Endothelial cell of umbilical vein (primary cell): Measurements from ENCODE around the gene MCM3AP. TPM values are rescaled to one million over a fixed set of nuclear protein-coding genes. Genes with fewer than 3 reads are reported as not detected.

Experiments used
- BruUV-seq: library from RNA; stranded (reverse); fragments of 400-500 nt; replicated peaks from 2 replicates; lab custom pipeline; 2021; lab: Mats Ljungman, UMichigan
- CTCF ChIA-PET: fragments of 300-600, 350-600 bp; sonication (Branson Sonifier 250); formaldehyde crosslinking; loops from one replicate; lab custom pipeline; 2021; ENCODE audit warnings: antibody characterized with exemption, inconsistent platforms; lab: Charles Lee
- POLR2A ChIA-PET: fragments of 300-600, 350-600 bp; sonication (Branson Sonifier 250); formaldehyde crosslinking; loops from one replicate; lab custom pipeline; 2021; ENCODE audit warnings: antibody characterized with exemption, inconsistent platforms; lab: Charles Lee
- DNase-seq: peaks from one replicate; pipeline ENCODE4 v3.0.0-alpha.2; 2011; ENCODE audit warnings: low read depth, low spot score
- FAIRE-seq: peaks from 2 replicates; lab custom pipeline; 2011; peaks lifted over from hg19 to GRCh38; lab: Jason Lieb, UNC
- H2AFZ ChIP-seq: 2 replicates; pipeline ENCODE4 v1.6.0; 2012; ENCODE audit warnings: low read depth, low read length, control low read depth, inconsistent platforms
- H3K27ac ChIP-seq: 2 replicates; pipeline ENCODE4 v1.5.1; 2011; ENCODE audit warnings: low read depth, mild to moderate bottlenecking, control low read depth, low read length, moderate library complexity; ENCODE audit not compliant: insufficient read depth
- H3K27me3 ChIP-seq, 2 experiments: 2 replicates each; pipeline versions ENCODE4 v1.6.0 to v1.6.1; 2011; ENCODE audit warnings: low read length in 2 of 2, mixed read lengths in 1 of 2; ENCODE audit not compliant: control insufficient read depth in 2 of 2, insufficient read depth in 2 of 2
- H3K36me3 ChIP-seq, 2 experiments: 2 replicates in 1 of 2; 3 replicates in 1 of 2; pipeline ENCODE4 v1.5.1; 2011; ENCODE audit warnings: low read length in 2 of 2, mild to moderate bottlenecking in 1 of 2, moderate library complexity in 1 of 2; ENCODE audit not compliant: control insufficient read depth in 2 of 2, insufficient read depth in 2 of 2; ENCODE audit errors: extremely low read depth in 1 of 2
- H3K4me1 ChIP-seq: 3 replicates; pipeline ENCODE4 v1.5.1; 2011; ENCODE audit warnings: mild to moderate bottlenecking, low read length; ENCODE audit not compliant: control insufficient read depth, insufficient read depth; ENCODE audit errors: extremely low read depth
- H3K4me2 ChIP-seq: 2 replicates; pipeline ENCODE4 v1.6.1; 2011; ENCODE audit warnings: low read length, control low read depth, mixed read lengths; ENCODE audit not compliant: insufficient read depth
- H3K4me3 ChIP-seq, 3 experiments: fragments of 200-600 bp in 1 of 3; sonication (generic), shearing (Covaris generic) in 1 of 3; replicated peaks in 1 of 3; 2 replicates each; pipeline ENCODE4 v1.5.1; 2011 to 2016; ENCODE audit warnings: control low read depth in 3 of 3, low read length in 3 of 3, mild to moderate bottlenecking in 2 of 3, inconsistent platforms in 1 of 3, low read depth in 1 of 3, moderate library complexity in 1 of 3; ENCODE audit not compliant: insufficient read depth in 1 of 3
- H3K79me2 ChIP-seq: 2 replicates; pipeline ENCODE4 v1.6.0; 2012; ENCODE audit warnings: low read length, inconsistent platforms; ENCODE audit not compliant: control insufficient read depth, insufficient read depth
- H3K9ac ChIP-seq: replicated peaks from 2 replicates; pipeline ENCODE3; 2011; ENCODE audit warnings: low read length, control low read depth; ENCODE audit not compliant: insufficient read depth; ENCODE audit errors: extremely low read depth
- H3K9me1 ChIP-seq: replicated peaks from 3 replicates; pipeline ENCODE4 v1.6.0; 2011; ENCODE audit warnings: mild to moderate bottlenecking, low read length; ENCODE audit not compliant: control insufficient read depth, insufficient read depth; ENCODE audit errors: extremely low read depth
- H3K9me3 ChIP-seq: replicated peaks from 2 replicates; pipeline ENCODE4 v1.5.1; 2012; ENCODE audit warnings: low read length, inconsistent platforms; ENCODE audit not compliant: control insufficient read depth, insufficient read depth
- H4K20me1 ChIP-seq: replicated peaks from 2 replicates; pipeline ENCODE3; 2011; ENCODE audit warnings: mild to moderate bottlenecking, low read length; ENCODE audit not compliant: control insufficient read depth, insufficient read depth; ENCODE audit errors: extremely low read depth
- CTCF ChIP-seq, 2 donors: IDR thresholded peaks; 1 replicate in 1 of 2; 2 replicates in 1 of 2; pipeline ENCODE4 v1.5.1; 2011; ENCODE audit warnings: low read length in 2 of 2, mild to moderate bottlenecking in 2 of 2, moderate library complexity in 2 of 2, control low read depth in 1 of 2, inconsistent platforms in 1 of 2, low read depth in 1 of 2; ENCODE audit not compliant: insufficient read depth in 1 of 2; ENCODE audit errors: extremely low read depth in 1 of 2
- EZH2 ChIP-seq: IDR thresholded peaks from 2 replicates; pipeline ENCODE4 v1.6.1; 2012; ENCODE audit warnings: borderline replicate concordance, low read depth, mild to moderate bottlenecking, moderate library complexity, low read length, inconsistent platforms; ENCODE audit not compliant: severe bottlenecking
- FOS ChIP-seq: IDR thresholded peaks from 2 replicates; pipeline ENCODE4 v1.6.1; 2011; ENCODE audit warnings: mild to moderate bottlenecking, low read length, moderate library complexity, borderline replicate concordance; ENCODE audit not compliant: insufficient read depth
- GATA2 ChIP-seq: IDR thresholded peaks from 2 replicates; pipeline ENCODE4 v1.7.0; 2011; ENCODE audit warnings: low read depth, mild to moderate bottlenecking, moderate library complexity, mixed read lengths, low read length; ENCODE audit not compliant: insufficient read length, insufficient read depth
- JUN ChIP-seq: IDR thresholded peaks from 2 replicates; pipeline ENCODE4 v1.6.1; 2011; ENCODE audit warnings: borderline replicate concordance, low read depth; ENCODE audit not compliant: insufficient read length, insufficient read depth
- MAX ChIP-seq: IDR thresholded peaks from 2 replicates; pipeline ENCODE4 v1.6.1; 2011; ENCODE audit not compliant: insufficient read depth, insufficient read length
- MYC ChIP-seq: IDR thresholded peaks from one replicate; pipeline ENCODE4 v1.6.1; 2011; ENCODE audit warnings: mild to moderate bottlenecking, low read depth, low read length
- POLR2A ChIP-seq: IDR thresholded peaks from 2 replicates; pipeline ENCODE4 v1.6.1; 2012; ENCODE audit warnings: low read depth, mild to moderate bottlenecking, control low read depth, low read length
- POLR2AphosphoS5 ChIP-seq: IDR thresholded peaks from 2 replicates; pipeline ENCODE4 v1.6.1; 2012; ENCODE audit warnings: low read depth, mild to moderate bottlenecking, control low read depth, low read length, moderate library complexity; ENCODE audit not compliant: insufficient read depth
- dilution Hi-C: fragments of 300-500 bp; cut with MboI; formaldehyde crosslinking; loops from one replicate; pipeline ENCODE4 v1.15.0; 2019; ENCODE audit warnings: low sequenced_read_pairs; ENCODE audit not compliant: extremely low pct_ligation_motif_present
- intact Hi-C: fragments of 100-400 bp; cut with micrococcal nuclease; formaldehyde crosslinking; loops from one replicate; pipeline ENCODE4 v1.10.0; 2022
- polyA plus RNA-seq, 4 experiments: library from polyadenylated mRNA; depleted of rRNA in 3 of 4; stranded (reverse) in 3 of 4; unstranded in 1 of 4; fragments of >200 nt; gene quantifications; 2 replicates each; pipeline versions ENCODE4 v1.2.1 to v1.2.3, GENCODE V29; 2011 to 2012; ENCODE audit warnings: missing spikeins in 1 of 4
- total RNA-seq: library from RNA; stranded (reverse); gene quantifications from 2 replicates; pipeline ENCODE4 v1.2.3, GENCODE V29; 2021

MCM3AP gene
- total and polyA plus RNA-seq, 2 donors (not counting 3 experiments of a cell fraction or from before 2014, with no cell fraction given) = 37.9 to 115 TPM

- Histone ChIP-seq H3K36me3 (peaks cover 21 to 53% of the 10 kb centered on the region in 2 experiments), H3K27ac (no peak overlapping the region), H3K9me3 (no peaks in the 10 kb centered on the region), H3K9ac (no peak overlapping the region), H3K9me1 (no peaks in the 10 kb centered on the region), H3K4me1 (no peaks in the 10 kb centered on the region), H2AFZ (no peak overlapping the region), H3K79me2 (no peaks in the 10 kb centered on the region), H4K20me1 (no peaks in the 10 kb centered on the region), H3K4me3 (no peak overlapping the region), H3K4me2 (no peak overlapping the region), H3K27me3 (no peaks in the 10 kb centered on the region)
- no peak for FAIRE-seq
- ChIA-PET CTCF (interaction anchor here (1.0 to 1.8 kb wide), 3 partner anchors 8 to 109 kb away, joined by 3 to 7 read pairs (median 4); no protein-coding TSS in a partner anchor), POLR2A (no interaction called here)
- dilution Hi-C loops (no loop called here), intact Hi-C loops (no loop called here)
- TF ChIP-seq MAX (no peak), JUN (no peak), FOS (no peak), EZH2 (no peak), POLR2A (no peak), MYC (no peak), GATA2 (no peak), CTCF (IDR thresholded peaks at IDR 0.05; ENCODE audit: extremely low read depth in 1 of 2, insufficient read depth in 1 of 2, low read depth in 1 of 2, low read length in 2 of 2) (no peak), POLR2AphosphoS5 (no peak)
- BruUV-seq = no TSS peak
- no peak for DNase-seq
Observed at GRCh38 chr21:46252840-46253239, 32.6 kb downstream of the MCM3AP start.
